Endothelial cell of umbilical vein (primary cell): ENCODE data around the gene NKD1. TPM values are rescaled to one million over a fixed set of nuclear protein-coding genes. Genes with fewer than 3 reads are reported as not detected.

ENCODE experiments used
- BruUV-seq: library from RNA; stranded (reverse); fragments of 400-500 nt; replicated peaks from 2 replicates; lab custom pipeline; 2021; lab: Mats Ljungman, UMichigan
- CTCF ChIA-PET: fragments of 300-600, 350-600 bp; sonication (Branson Sonifier 250); formaldehyde crosslinking; loops from one replicate; lab custom pipeline; 2021; ENCODE audit warnings: antibody characterized with exemption, inconsistent platforms; lab: Charles Lee
- POLR2A ChIA-PET: fragments of 300-600, 350-600 bp; sonication (Branson Sonifier 250); formaldehyde crosslinking; loops from one replicate; lab custom pipeline; 2021; ENCODE audit warnings: antibody characterized with exemption, inconsistent platforms; lab: Charles Lee
- DNase-seq: peaks from one replicate; pipeline ENCODE4 v3.0.0-alpha.2; 2011; ENCODE audit warnings: low read depth, low spot score
- FAIRE-seq: peaks from 2 replicates; lab custom pipeline; 2011; peaks lifted over from hg19 to GRCh38; lab: Jason Lieb, UNC
- H2AFZ ChIP-seq: 2 replicates; pipeline ENCODE4 v1.6.0; 2012; ENCODE audit warnings: low read depth, low read length, control low read depth, inconsistent platforms
- H3K27ac ChIP-seq: 2 replicates; pipeline ENCODE4 v1.5.1; 2011; ENCODE audit warnings: low read depth, mild to moderate bottlenecking, control low read depth, low read length, moderate library complexity; ENCODE audit not compliant: insufficient read depth
- H3K27me3 ChIP-seq, 2 experiments: 2 replicates each; pipeline versions ENCODE4 v1.6.0 to v1.6.1; 2011; ENCODE audit warnings: low read length in 2 of 2, mixed read lengths in 1 of 2; ENCODE audit not compliant: control insufficient read depth in 2 of 2, insufficient read depth in 2 of 2
- H3K36me3 ChIP-seq, 2 experiments: 2 replicates in 1 of 2; 3 replicates in 1 of 2; pipeline ENCODE4 v1.5.1; 2011; ENCODE audit warnings: low read length in 2 of 2, mild to moderate bottlenecking in 1 of 2, moderate library complexity in 1 of 2; ENCODE audit not compliant: control insufficient read depth in 2 of 2, insufficient read depth in 2 of 2; ENCODE audit errors: extremely low read depth in 1 of 2
- H3K4me1 ChIP-seq: 3 replicates; pipeline ENCODE4 v1.5.1; 2011; ENCODE audit warnings: mild to moderate bottlenecking, low read length; ENCODE audit not compliant: control insufficient read depth, insufficient read depth; ENCODE audit errors: extremely low read depth
- H3K4me2 ChIP-seq: 2 replicates; pipeline ENCODE4 v1.6.1; 2011; ENCODE audit warnings: low read length, control low read depth, mixed read lengths; ENCODE audit not compliant: insufficient read depth
- H3K4me3 ChIP-seq, 3 experiments: fragments of 200-600 bp in 1 of 3; sonication (generic), shearing (Covaris generic) in 1 of 3; replicated peaks in 1 of 3; 2 replicates each; pipeline ENCODE4 v1.5.1; 2011 to 2016; ENCODE audit warnings: control low read depth in 3 of 3, low read length in 3 of 3, mild to moderate bottlenecking in 2 of 3, inconsistent platforms in 1 of 3, low read depth in 1 of 3, moderate library complexity in 1 of 3; ENCODE audit not compliant: insufficient read depth in 1 of 3
- H3K79me2 ChIP-seq: 2 replicates; pipeline ENCODE4 v1.6.0; 2012; ENCODE audit warnings: low read length, inconsistent platforms; ENCODE audit not compliant: control insufficient read depth, insufficient read depth
- H3K9ac ChIP-seq: replicated peaks from 2 replicates; pipeline ENCODE3; 2011; ENCODE audit warnings: low read length, control low read depth; ENCODE audit not compliant: insufficient read depth; ENCODE audit errors: extremely low read depth
- H3K9me1 ChIP-seq: replicated peaks from 3 replicates; pipeline ENCODE4 v1.6.0; 2011; ENCODE audit warnings: mild to moderate bottlenecking, low read length; ENCODE audit not compliant: control insufficient read depth, insufficient read depth; ENCODE audit errors: extremely low read depth
- H3K9me3 ChIP-seq: replicated peaks from 2 replicates; pipeline ENCODE4 v1.5.1; 2012; ENCODE audit warnings: low read length, inconsistent platforms; ENCODE audit not compliant: control insufficient read depth, insufficient read depth
- H4K20me1 ChIP-seq: replicated peaks from 2 replicates; pipeline ENCODE3; 2011; ENCODE audit warnings: mild to moderate bottlenecking, low read length; ENCODE audit not compliant: control insufficient read depth, insufficient read depth; ENCODE audit errors: extremely low read depth
- EZH2 ChIP-seq: IDR thresholded peaks from 2 replicates; pipeline ENCODE4 v1.6.1; 2012; ENCODE audit warnings: borderline replicate concordance, low read depth, mild to moderate bottlenecking, moderate library complexity, low read length, inconsistent platforms; ENCODE audit not compliant: severe bottlenecking
- FOS ChIP-seq: IDR thresholded peaks from 2 replicates; pipeline ENCODE4 v1.6.1; 2011; ENCODE audit warnings: mild to moderate bottlenecking, low read length, moderate library complexity, borderline replicate concordance; ENCODE audit not compliant: insufficient read depth
- GATA2 ChIP-seq: IDR thresholded peaks from 2 replicates; pipeline ENCODE4 v1.7.0; 2011; ENCODE audit warnings: low read depth, mild to moderate bottlenecking, moderate library complexity, mixed read lengths, low read length; ENCODE audit not compliant: insufficient read length, insufficient read depth
- JUN ChIP-seq: IDR thresholded peaks from 2 replicates; pipeline ENCODE4 v1.6.1; 2011; ENCODE audit warnings: borderline replicate concordance, low read depth; ENCODE audit not compliant: insufficient read length, insufficient read depth
- dilution Hi-C: fragments of 300-500 bp; cut with MboI; formaldehyde crosslinking; loops from one replicate; pipeline ENCODE4 v1.15.0; 2019; ENCODE audit warnings: low sequenced_read_pairs; ENCODE audit not compliant: extremely low pct_ligation_motif_present
- intact Hi-C: fragments of 100-400 bp; cut with micrococcal nuclease; formaldehyde crosslinking; loops from one replicate; pipeline ENCODE4 v1.10.0; 2022
- polyA plus RNA-seq, 4 experiments: library from polyadenylated mRNA; depleted of rRNA in 3 of 4; stranded (reverse) in 3 of 4; unstranded in 1 of 4; fragments of >200 nt; gene quantifications; 2 replicates each; pipeline versions ENCODE4 v1.2.1 to v1.2.3, GENCODE V29; 2011 to 2012; ENCODE audit warnings: missing spikeins in 1 of 4
- total RNA-seq: library from RNA; stranded (reverse); gene quantifications from 2 replicates; pipeline ENCODE4 v1.2.3, GENCODE V29; 2021
- TF ChIP-seq, protein P1 (sequence below): IDR thresholded peaks from 2 replicates; pipeline ENCODE4 v1.6.1; 2011; ENCODE audit not compliant: insufficient read depth, insufficient read length

The NKD1 gene
- total and polyA plus RNA-seq, 2 donors (not counting 3 experiments of a cell fraction or from before 2014, with no cell fraction given): not detected

DNA sequence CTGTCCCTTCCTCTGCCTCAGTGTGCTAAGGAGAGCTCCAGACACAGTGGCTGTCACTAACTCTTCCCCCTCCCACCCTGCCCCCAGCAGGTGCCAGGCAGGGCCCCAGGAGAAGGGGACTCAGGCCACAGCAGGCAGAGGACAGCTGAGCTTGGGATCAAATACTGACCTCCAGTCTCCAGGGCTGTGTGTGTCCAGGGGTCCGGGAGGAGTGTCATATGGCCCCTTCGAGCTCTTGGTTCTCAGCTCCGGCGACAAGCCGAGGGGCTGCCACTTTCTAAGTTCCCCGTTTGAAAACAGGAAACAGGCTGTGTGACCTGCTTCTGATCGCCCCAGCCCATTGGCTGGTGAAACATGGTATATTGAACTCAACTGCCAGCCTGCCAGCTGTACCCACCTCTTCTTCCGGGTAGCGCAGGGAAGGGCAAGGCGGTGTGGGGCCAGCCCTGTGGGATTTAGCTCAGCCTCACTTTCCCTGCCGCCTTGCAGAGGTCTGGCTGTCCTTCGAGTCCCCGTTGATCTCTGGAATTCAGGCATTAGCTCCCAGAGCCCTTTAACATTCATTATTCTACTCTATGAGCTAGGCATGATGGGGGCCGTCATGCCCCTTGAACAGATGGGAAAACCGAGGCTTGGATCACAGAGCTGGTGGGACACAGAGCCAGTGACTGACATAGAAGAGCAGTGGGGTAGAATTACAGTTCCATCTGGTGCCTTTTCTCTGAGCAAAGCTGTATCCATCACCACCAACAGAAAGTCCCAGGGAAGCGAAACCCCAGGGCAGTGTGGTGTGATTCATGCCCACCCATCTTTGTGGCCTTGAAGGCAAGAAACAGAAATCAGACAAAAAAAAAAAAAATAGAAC is 133.1 kb downstream of the NKD1 start, which contains the start of gene SNX20:
SNX20 (minus strand) TSS at position 292 of the 865 bp plus-strand sequence. CDS start 3,786 bp downstream, outside the sequence.
- ChIA-PET POLR2A (no interaction called here), CTCF (no interaction called here)
- Histone ChIP-seq H3K4me3 (no peak within 1 kb of the TSS), H3K4me1 (no peaks in the 10 kb centered on the region), H3K79me2 (no peaks in the 10 kb centered on the region), H3K9me3 (no peaks in the 10 kb centered on the region), H3K9me1 (no peaks in the 10 kb centered on the region), H3K27me3 (no peaks in the 10 kb centered on the region), H3K9ac (no peak within 1 kb of the TSS), H2AFZ (no peak within 1 kb of the TSS), H3K36me3 (no peaks in the 10 kb centered on the region), H3K27ac (no peak within 1 kb of the TSS), H4K20me1 (no peaks in the 10 kb centered on the region), H3K4me2 (no peak within 1 kb of the TSS)
- dilution Hi-C loops (no loop called here), intact Hi-C loops (no loop called here)
- TF ChIP-seq FOS (no peak), EZH2 (no peak), JUN (no peak), GATA2 (no peak)
- TF ChIP-seq, protein P1, sequence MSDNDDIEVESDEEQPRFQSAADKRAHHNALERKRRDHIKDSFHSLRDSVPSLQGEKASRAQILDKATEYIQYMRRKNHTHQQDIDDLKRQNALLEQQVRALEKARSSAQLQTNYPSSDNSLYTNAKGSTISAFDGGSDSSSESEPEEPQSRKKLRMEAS: no peak
- DNase-seq (no peak), FAIRE-seq (no peak)
- BruUV-seq: no TSS peak
